GM18870 (cell line): ENCODE results near the gene ZNF615.
A peak's percentile ranks its signal among the peaks of the same experiment; 100 is the strongest.
"Not testable (repeated sequence)": the region's sequence is repeated elsewhere in the genome, so short reads cannot be mapped to it uniquely, and the experiment has no call there.

Experiments used
- ATAC-seq: cut with Tn5 transposase; IDR thresholded peaks from one replicate; pipeline ENCODE4 v1.9.1; 2021; ENCODE audit warnings: moderate library complexity; ENCODE audit not compliant: unreplicated experiment

Gene ZNF615

DNA sequence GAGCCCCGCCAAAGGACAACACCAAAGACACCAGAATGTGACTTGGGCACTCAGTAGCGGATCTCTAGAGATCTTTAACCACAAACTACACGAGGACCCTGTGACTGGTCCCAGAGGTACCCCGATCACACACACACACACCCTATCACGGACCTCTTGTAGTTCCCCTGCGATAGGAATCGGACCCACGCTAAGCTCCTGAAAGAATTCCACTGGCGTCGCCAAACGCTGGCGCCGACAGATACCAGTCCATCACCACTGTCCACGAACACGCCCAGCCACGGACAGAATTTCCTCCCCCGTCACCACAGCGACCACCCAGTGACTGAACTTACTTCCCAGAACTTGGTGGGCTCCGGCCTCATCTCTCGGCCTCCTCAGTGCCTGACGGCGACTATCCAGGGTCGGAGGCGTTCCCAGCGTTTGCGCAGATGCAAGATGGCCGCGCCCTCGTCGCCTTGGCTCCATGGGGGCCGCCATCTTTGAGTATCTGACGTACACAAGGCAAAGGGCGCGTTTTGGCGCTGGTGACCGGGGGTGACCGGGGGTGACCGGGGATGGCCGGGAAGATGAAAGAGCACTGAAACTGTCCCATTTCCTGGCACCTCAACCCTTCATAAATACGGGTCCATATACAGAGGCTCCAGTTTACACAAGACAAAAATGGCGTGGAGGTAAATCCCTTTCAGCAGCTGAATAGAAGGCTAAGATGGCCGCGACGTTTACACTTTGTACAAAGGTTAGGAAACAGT is at the start of gene ZNF615:
ZNF615 (minus strand) TSS at position 406 of the 752 bp plus-strand sequence. CDS start 4,500 bp downstream, outside the sequence.
- ATAC-seq: peak; percentile 65

DNA sequence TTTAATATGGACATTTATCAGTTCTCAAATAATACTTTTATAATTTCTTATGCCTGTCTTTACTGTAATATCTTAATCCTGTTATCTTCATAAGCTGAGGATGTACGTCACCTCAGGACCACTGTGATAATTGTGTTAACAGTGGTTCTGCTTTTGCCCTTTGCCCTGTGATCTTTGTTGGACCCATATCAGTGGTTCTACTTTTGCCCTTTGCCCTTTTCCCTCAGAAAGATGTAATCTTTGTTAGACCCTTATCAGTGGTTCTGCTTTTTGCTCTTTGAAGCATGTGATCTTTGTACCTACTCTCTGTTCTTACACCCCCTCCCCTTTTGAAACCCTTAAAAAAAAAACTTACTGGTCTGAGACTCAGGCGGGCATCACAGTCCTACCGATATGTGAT is 48.5 kb upstream of the ZNF615 start:
- ATAC-seq: not testable (repeated sequence)

DNA sequence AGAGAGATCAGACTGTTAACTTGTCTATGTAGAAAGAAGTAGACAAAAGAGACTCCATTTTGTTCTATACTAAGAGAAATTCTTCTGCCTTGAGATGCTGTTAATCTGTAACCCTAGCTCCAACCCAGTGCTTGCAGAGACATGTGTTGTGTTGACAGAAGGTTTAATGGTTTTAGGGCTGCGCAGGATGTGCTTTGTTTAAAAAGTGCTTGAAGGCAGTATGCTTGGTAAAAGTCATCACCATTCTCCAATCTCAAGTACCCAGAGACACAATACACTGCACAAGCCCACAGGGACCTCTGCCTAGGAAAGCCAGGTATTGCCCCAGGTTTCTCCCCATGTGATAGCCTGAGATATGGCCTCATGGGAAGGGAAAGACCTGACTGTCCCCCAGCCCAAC is 43.7 kb upstream of the ZNF615 start:
- ATAC-seq: not testable (repeated sequence)

- peak; percentile 65 for ATAC-seq
These were observed 40.8 kb upstream of the ZNF615 start, which contains the start of gene ZNF432 for GRCh38 chr19:52048555-52049501. Gene ZNF432, minus strand, starts transcription at chr19:52048838. Its CDS starts 1,970 bp downstream, at chr19:52046868.

DNA sequence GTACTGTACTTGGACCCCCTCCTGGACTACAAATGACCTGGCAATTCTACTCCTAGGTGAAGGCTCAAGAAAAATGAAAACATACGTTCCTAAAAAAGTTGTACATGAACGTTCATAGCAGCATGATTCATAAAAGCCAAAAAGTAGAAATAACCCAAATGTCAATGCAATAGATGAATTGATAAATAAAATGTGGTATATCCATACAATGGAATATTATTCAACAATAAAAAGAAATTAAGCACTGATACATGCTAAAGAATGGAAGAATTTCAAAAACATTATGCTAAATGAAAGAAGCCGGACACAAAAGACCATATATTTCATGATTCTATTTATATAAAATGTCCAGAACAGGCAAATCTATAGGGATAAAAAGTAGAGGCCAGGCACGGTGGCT is 31.2 kb upstream of the ZNF615 start:
- ATAC-seq: no peak

- ATAC-seq: no peak
These were observed 26.2 kb upstream of the ZNF615 start for GRCh38 chr19:52034051-52034728.

DNA sequence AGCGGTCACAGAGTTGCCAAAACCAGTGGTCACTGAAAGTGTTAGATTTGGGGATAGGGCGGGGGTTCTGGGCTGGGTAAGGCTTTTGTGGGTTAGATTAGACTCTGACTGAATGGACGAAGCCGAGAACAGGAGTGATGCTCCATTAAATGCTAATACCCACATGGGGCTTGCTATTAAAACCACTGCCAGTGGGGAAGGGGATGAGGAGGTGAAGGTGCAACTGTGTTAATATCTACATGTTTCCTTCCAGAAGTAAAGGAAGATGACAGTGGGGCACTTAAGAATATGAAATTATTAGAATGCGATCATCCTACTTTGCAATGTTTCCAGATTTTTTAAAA is 20.7 kb upstream of the ZNF615 start:
- peak; percentile 24 for ATAC-seq

GRCh38 chr19:52028027-52028779 is 20.2 kb upstream of the ZNF615 start, which contains the start of gene ZNF614:
Gene ZNF614, minus strand, starts transcription at chr19:52028379. Its CDS starts 2,634 bp downstream, at chr19:52025745.
- peak; percentile 74 for ATAC-seq

DNA sequence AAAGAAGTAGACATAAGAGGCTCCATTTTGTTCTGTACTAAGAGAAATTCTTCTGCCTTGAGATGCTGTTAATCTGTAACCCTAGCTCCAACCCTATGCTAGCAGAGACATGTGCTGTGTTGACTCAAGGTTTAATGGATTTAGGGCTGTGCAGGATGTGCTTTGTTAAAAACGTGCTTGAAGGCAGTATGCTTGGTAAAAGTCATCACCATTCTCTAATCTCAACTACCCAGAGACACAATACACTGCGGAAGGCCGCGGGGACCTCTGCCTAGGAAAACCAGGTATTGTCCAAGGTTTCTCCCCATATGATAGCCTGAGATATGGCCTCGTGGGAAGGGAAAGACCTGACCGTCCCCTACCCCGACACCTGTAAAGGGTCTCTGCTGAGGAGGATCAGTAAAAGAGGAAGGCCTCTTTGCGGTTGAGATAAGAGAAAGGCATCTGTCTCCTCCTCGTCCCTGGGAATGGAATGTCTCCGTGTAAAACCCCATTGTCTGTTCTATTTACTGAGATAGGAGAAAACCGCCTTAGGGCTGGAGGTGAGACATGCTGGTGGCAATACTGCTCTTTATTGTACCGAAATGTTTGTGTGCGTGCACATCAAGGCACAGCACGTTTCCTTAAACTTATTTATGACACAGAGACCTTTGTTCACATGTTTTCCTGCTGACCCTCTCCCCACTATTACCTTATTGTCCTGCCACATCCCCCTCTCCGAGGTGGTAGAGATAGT is 18.4 kb upstream of the ZNF615 start:
- ATAC-seq: not testable (repeated sequence)

DNA sequence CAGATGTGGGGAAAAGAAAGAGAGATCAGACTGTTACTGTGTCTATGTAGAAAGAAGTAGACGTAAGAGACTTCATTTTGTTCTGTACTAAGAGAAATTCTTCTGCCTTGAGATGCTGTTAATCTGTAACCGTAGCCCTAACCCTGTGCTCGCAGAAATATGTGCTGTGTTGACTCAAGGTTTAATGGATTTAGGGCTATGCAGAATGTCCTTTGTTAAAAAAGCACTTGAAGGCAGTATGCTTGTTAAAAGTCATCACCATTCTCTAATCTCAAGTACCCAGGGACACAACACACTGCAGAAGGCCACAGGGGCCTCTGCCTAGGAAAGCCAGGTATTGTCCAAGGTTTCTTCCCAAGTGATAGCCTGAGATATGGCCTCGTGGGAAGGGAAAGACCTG is 16.5 kb upstream of the ZNF615 start:
- not testable (repeated sequence) for ATAC-seq

DNA sequence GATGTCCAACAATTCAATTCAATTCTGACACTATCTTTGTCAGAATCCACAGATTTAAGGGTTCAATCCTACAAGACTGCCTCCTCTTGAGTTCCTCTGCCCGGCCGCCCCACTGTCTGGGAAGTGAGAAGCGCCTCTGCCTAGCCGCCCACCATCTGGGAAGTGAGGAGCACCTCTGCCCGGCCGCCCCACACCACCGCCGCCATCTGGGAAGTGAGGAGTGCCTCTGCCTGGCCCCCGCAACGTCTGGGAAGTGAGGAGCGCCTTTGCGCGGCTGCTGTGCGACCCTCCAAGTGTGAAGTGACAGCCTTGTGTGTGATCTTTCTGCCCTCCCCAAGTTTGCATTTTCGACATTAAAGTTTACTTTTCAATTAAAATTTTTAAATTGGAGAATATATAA is 14.2 kb upstream of the ZNF615 start:
- ATAC-seq: no peak

GRCh38 chr19:52020506-52020905 is 12.5 kb upstream of the ZNF615 start:
- ATAC-seq: no peak

DNA sequence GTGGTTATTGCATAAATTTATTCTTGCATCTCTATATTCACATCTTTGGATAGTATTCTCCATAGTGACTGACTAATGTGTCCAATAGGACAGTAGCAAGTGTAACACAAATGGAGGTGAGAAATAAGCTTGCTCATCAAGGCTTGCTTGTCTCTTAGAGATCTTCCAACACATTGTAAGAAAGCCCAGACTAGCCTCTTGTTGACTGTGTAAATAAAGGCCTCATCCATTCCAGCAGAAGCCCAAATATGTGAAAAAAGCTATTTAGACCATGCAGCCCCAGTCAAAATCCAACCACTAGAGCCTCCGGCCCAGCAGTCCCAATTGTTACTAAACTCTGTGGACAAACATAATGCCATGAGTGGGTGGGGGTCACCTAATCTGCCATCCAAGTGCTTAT is 2.7 kb upstream of the ZNF615 start:
- no peak for ATAC-seq

- no peak for ATAC-seq
These were observed 583 bp downstream of the ZNF615 start for GRCh38 chr19:52007451-52007805.

GRCh38 chr19:51994048-51994644 is 13.9 kb downstream of the ZNF615 start:
- ATAC-seq: no peak

GRCh38 chr19:51993422-51993821 is 14.6 kb downstream of the ZNF615 start:
- no peak for ATAC-seq

- ATAC-seq: peak; percentile 74
These were observed 21.4 kb downstream of the ZNF615 start, which contains the start of gene ZNF350 for GRCh38 chr19:51986309-51987291. Gene ZNF350, minus strand, starts transcription at chr19:51986840. Its CDS starts 12,480 bp downstream, at chr19:51974360.

DNA sequence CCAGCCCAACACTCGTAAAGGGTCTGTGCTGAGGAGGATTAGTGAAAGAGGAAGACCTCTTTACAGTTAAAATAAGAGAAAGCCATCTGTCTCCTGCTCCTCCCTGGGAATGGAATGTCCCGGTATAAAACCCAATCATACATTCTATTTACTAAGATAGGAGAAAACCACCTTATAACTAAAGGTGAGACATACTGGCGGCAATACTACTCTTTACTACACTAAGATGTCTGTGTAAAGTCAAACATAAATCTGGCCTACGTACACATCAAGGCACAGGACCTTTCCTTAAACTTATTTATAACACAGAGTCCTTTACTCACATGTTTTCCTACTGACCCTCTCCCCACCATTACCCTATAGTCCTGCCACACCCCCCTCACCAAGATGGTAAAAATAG is 24.6 kb downstream of the ZNF615 start:
- no peak for ATAC-seq
